ENCODE results near the gene VWA8. TPM values are rescaled to one million over a fixed set of nuclear protein-coding genes. Genes with fewer than 3 reads are reported as not detected.
"Not testable (repeated sequence)": the region's sequence is repeated elsewhere in the genome, so short reads cannot be mapped to it uniquely, and the experiment has no call there.

The VWA8 gene
- polyA plus RNA-seq, 1 of the 3 experiments (the other 2 are of a cell fraction) = 5.5 TPM

- Histone ChIP-seq H3K9me2 (no peaks in the 10 kb centered on the region), H3K36me3 (replicated peaks in 1 of 2; ENCODE audit: control insufficient read depth in 1 of 2, insufficient read depth in 2 of 2, low read length in 1 of 2) (peaks cover 2 to 32% of the 10 kb centered on the region in 2 experiments), H2AFZ (ENCODE audit: low read depth) (no peak overlapping the region), H3K4me2 (no peak overlapping the region), H3K79me2 (ENCODE audit: insufficient read depth) (no peaks in the 10 kb centered on the region), H3K9me3 (no peaks in the 10 kb centered on the region), H3F3A (replicated peaks; ENCODE audit: insufficient read depth) (no peaks in the 10 kb centered on the region), H3K27ac (ENCODE audit: low read depth in 2 of 2, low read length in 1 of 2) (no peak overlapping the region), H3K4me1 (ENCODE audit: control insufficient read depth in 1 of 2, insufficient read depth in 2 of 2, low read depth in 1 of 2, low read length in 1 of 2) (no peaks in the 10 kb centered on the region; a peak in 1 of 4 replicates), H3K9ac (no peak overlapping the region), H3K27me3 (ENCODE audit: insufficient read depth) (no peaks in the 10 kb centered on the region), H4K20me1 (ENCODE audit: insufficient read depth) (no peaks in the 10 kb centered on the region), H3K4me3 (ENCODE audit: low read depth in 2 of 2, low read length in 1 of 2) (no peak overlapping the region)
- TF ChIP-seq RXRA (IDR thresholded peaks at IDR 0.05; ENCODE audit: borderline replicate concordance, low read depth) (no peak), ZBTB33 (IDR thresholded peaks at IDR 0.05; ENCODE audit: borderline replicate concordance, low read depth) (no peak), ELF1 (IDR thresholded peaks at IDR 0.05) (no peak), MEF2A (IDR thresholded peaks at IDR 0.05; ENCODE audit: borderline replicate concordance, low read depth) (no peak), USF2 (IDR thresholded peaks at IDR 0.05; ENCODE audit: borderline replicate concordance, low read depth, low read length) (no peak), GABPA (IDR thresholded peaks at IDR 0.05; ENCODE audit: low read depth) (no peak), MAX (IDR thresholded peaks at IDR 0.05; ENCODE audit: low read depth) (no peak), USF1 (IDR thresholded peaks at IDR 0.05; ENCODE audit: borderline replicate concordance, low read depth) (no peak)
- POLR2A ChIA-PET = no interaction called here
- CTCF ChIA-PET = interaction anchor here (0.5 to 1.7 kb wide), 4 partner anchors 11 to 715 kb away, joined by 3 to 5 read pairs (median 4); no protein-coding TSS in a partner anchor
- WGBS (ENCODE audit: low lambda C conversion rate) = 93% methylated on average over 4 of the region's 4 CpGs
- no peak for DNase-seq
Observed at GRCh38 chr13:41864658-41865057, 96.3 kb downstream of the VWA8 start.

- H3F3A ChIP-seq (replicated peaks; ENCODE audit: insufficient read depth); H3K4me2 ChIP-seq; H3K27ac ChIP-seq (ENCODE audit: low read depth in 2 of 2, low read length in 1 of 2); DNase-seq; H3K79me2 ChIP-seq (ENCODE audit: insufficient read depth); H2AFZ ChIP-seq (ENCODE audit: low read depth); POLR2A ChIA-PET; H3K9me2 ChIP-seq; H3K9ac ChIP-seq; H3K4me1 ChIP-seq (ENCODE audit: control insufficient read depth in 1 of 2, insufficient read depth in 2 of 2, low read depth in 1 of 2, low read length in 1 of 2); H3K9me3 ChIP-seq; H4K20me1 ChIP-seq (ENCODE audit: insufficient read depth); CTCF ChIA-PET; H3K27me3 ChIP-seq (ENCODE audit: insufficient read depth); H3K4me3 ChIP-seq (ENCODE audit: low read depth in 2 of 2, low read length in 1 of 2): not testable (repeated sequence)
- H3K36me3 ChIP-seq (replicated peaks in 1 of 2; ENCODE audit: control insufficient read depth in 1 of 2, insufficient read depth in 2 of 2, low read length in 1 of 2) = peaks cover under 1 to 32% of the 10 kb centered on the region in 2 experiments
Observed at GRCh38 chr13:41862659-41863058, 98.2 kb downstream of the VWA8 start.
